ENCODE results near the gene ABAT. TPM values are rescaled to one million over a fixed set of nuclear protein-coding genes. Genes with fewer than 3 reads are reported as not detected.

ABAT gene
- total and polyA plus RNA-seq, 4 donors = 88.3 to 286 (median 191) TPM

DNA sequence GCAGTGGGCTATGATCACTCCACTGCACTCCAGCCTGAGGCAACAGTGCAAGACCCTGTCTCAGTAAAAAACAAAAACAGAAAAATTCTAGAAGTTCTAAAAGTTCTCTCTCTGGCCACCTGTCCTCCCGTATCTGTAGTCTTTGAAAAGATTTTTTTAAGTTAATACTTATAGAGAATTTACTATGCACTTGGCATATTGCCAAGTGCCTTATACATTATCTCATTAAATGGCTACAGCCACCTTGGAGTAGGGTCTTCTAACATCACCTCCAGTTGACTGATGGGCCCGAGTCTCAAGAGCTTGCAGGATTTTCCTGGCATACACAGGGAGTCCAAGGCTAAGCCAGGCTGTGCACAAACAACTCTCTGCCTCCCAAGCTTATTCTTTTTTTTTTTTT, 78.3 kb downstream of the ABAT start:
- peaks cover 58% of the 10 kb centered on the region for H3K36me3 ChIP-seq (ENCODE audit: control insufficient read depth, insufficient read depth, low read length)
- no peaks in the 10 kb centered on the region for H3K27me3 ChIP-seq (ENCODE audit: control insufficient read depth, insufficient read depth, low read length)
- no peak for DNase-seq (ENCODE audit: low read depth in 4 of 6, low spot score in 6 of 6)
- no peak overlapping the region for H3K4me3 ChIP-seq (ENCODE audit: low read depth, low read length)
- no CpG with 5 or more reads among the region's 2 CpGs for WGBS (ENCODE audit: insufficient coverage)
- no peaks in the 10 kb centered on the region for H3K9me3 ChIP-seq (ENCODE audit: control insufficient read depth, insufficient read depth, low read length)
- H3K27ac ChIP-seq (ENCODE audit: low read depth, low read length) = no peak overlapping the region
- H3K4me1 ChIP-seq (ENCODE audit: control insufficient read depth, insufficient read depth, low read length) = peaks cover 7% of the 10 kb centered on the region

GRCh38 chr16:8753416-8754054, 79.1 kb downstream of the ABAT start:
- Histone ChIP-seq H3K27ac (ENCODE audit: low read depth, low read length) (no peak overlapping the region), H3K36me3 (ENCODE audit: control insufficient read depth, insufficient read depth, low read length) (peaks cover 64% of the 10 kb centered on the region), H3K4me1 (ENCODE audit: control insufficient read depth, insufficient read depth, low read length) (peaks cover 7% of the 10 kb centered on the region), H3K27me3 (ENCODE audit: control insufficient read depth, insufficient read depth, low read length) (no peaks in the 10 kb centered on the region), H3K4me3 (ENCODE audit: low read depth, low read length) (no peak overlapping the region), H3K9me3 (ENCODE audit: control insufficient read depth, insufficient read depth, low read length) (no peaks in the 10 kb centered on the region)
- WGBS (ENCODE audit: insufficient coverage) = 62% methylated on average over 5 of the region's 9 CpGs
- DNase-seq (ENCODE audit: low read depth in 4 of 6, low spot score in 6 of 6) = peak in 2 of 6 donors; percentile 44 to 50

- Histone ChIP-seq H3K27me3 (ENCODE audit: control insufficient read depth, insufficient read depth, low read length) (no peaks in the 10 kb centered on the region), H3K36me3 (ENCODE audit: control insufficient read depth, insufficient read depth, low read length) (peaks cover 72% of the 10 kb centered on the region), H3K4me3 (ENCODE audit: low read depth, low read length) (no peak overlapping the region), H3K9me3 (ENCODE audit: control insufficient read depth, insufficient read depth, low read length) (no peaks in the 10 kb centered on the region), H3K27ac (ENCODE audit: low read depth, low read length) (no peak overlapping the region), H3K4me1 (ENCODE audit: control insufficient read depth, insufficient read depth, low read length) (peaks cover 7% of the 10 kb centered on the region)
- no peak for DNase-seq (ENCODE audit: low read depth in 4 of 6, low spot score in 6 of 6)
- WGBS (ENCODE audit: insufficient coverage) = 93% methylated on average over 4 of the region's 5 CpGs
These were observed 82.3 kb downstream of the ABAT start for GRCh38 chr16:8756755-8757154.

- no peaks in the 10 kb centered on the region for H3K27me3 ChIP-seq (ENCODE audit: control insufficient read depth, insufficient read depth, low read length)
- no peak for DNase-seq (ENCODE audit: low read depth in 4 of 6, low spot score in 6 of 6)
- H3K4me3 ChIP-seq (ENCODE audit: low read depth, low read length) = no peak overlapping the region
- no peak overlapping the region for H3K27ac ChIP-seq (ENCODE audit: low read depth, low read length)
- H3K36me3 ChIP-seq (ENCODE audit: control insufficient read depth, insufficient read depth, low read length) = peaks cover 72% of the 10 kb centered on the region
- H3K4me1 ChIP-seq (ENCODE audit: control insufficient read depth, insufficient read depth, low read length) = peaks cover 7% of the 10 kb centered on the region
- no peaks in the 10 kb centered on the region for H3K9me3 ChIP-seq (ENCODE audit: control insufficient read depth, insufficient read depth, low read length)
- 95% methylated on average over 6 of the region's 6 CpGs for WGBS (ENCODE audit: insufficient coverage)
These were observed 83.6 kb downstream of the ABAT start for GRCh38 chr16:8758022-8758421.

DNA sequence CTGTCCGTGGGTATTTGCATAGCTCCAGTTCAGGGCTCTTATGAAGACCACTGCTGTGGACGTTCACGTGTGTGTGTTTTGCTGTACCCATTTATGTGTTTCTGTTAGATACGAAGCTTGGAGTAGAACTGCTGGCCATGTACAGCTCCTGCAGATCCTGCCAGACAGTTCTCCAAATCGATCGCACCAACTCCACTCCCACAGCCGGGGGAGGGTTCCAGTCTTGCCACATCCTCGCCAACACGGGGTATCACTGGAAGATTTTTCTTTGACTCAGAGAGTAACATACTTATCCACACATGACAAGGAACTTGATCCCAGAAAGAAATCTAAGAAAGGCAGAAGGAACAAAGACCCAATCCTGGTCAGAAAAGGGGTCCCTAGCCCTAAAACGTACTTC, 85.6 kb downstream of the ABAT start:
- Histone ChIP-seq H3K27me3 (ENCODE audit: control insufficient read depth, insufficient read depth, low read length) (no peaks in the 10 kb centered on the region), H3K36me3 (ENCODE audit: control insufficient read depth, insufficient read depth, low read length) (peaks cover 76% of the 10 kb centered on the region), H3K9me3 (ENCODE audit: control insufficient read depth, insufficient read depth, low read length) (no peaks in the 10 kb centered on the region), H3K27ac (ENCODE audit: low read depth, low read length) (no peak overlapping the region), H3K4me3 (ENCODE audit: low read depth, low read length) (no peak overlapping the region), H3K4me1 (ENCODE audit: control insufficient read depth, insufficient read depth, low read length) (no peaks in the 10 kb centered on the region)
- no peak for DNase-seq (ENCODE audit: low read depth in 4 of 6, low spot score in 6 of 6)
- 98% methylated on average over 6 of the region's 10 CpGs for WGBS (ENCODE audit: insufficient coverage)

DNA sequence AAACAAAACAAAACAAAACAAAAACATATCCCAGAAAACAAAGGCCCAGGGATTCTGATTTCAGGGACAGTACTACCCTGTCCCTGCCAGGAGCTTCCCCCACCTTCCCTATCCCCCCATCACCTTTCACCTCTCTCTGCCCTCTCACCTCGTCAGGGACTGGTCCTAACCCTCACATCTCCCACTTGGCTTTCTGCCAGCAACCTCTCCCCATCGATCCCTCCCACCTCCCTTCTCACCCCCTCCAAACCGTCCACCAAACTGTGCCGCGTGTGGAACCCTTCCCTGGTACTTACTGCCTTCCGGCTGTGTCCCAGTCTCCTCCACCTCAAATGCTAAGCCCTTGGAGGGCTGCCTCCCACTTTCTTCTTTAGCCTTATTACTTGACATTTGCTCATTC, 86.7 kb downstream of the ABAT start:
- 80% methylated on average over 6 of the region's 6 CpGs for whole genome bisulfite sequencing (ENCODE audit: insufficient coverage)
- DNase-seq (ENCODE audit: low read depth in 4 of 6, low spot score in 6 of 6) = no peak
- no peak overlapping the region for H3K4me3 ChIP-seq (ENCODE audit: low read depth, low read length)
- no peaks in the 10 kb centered on the region for H3K27me3 ChIP-seq (ENCODE audit: control insufficient read depth, insufficient read depth, low read length)
- H3K4me1 ChIP-seq (ENCODE audit: control insufficient read depth, insufficient read depth, low read length) = no peaks in the 10 kb centered on the region
- H3K27ac ChIP-seq (ENCODE audit: low read depth, low read length) = no peak overlapping the region
- H3K9me3 ChIP-seq (ENCODE audit: control insufficient read depth, insufficient read depth, low read length) = no peaks in the 10 kb centered on the region
- peaks cover 76% of the 10 kb centered on the region for H3K36me3 ChIP-seq (ENCODE audit: control insufficient read depth, insufficient read depth, low read length)

- no peak for DNase-seq (ENCODE audit: low read depth in 4 of 6, low spot score in 6 of 6)
- no peak overlapping the region for H3K4me3 ChIP-seq (ENCODE audit: low read depth, low read length)
- 81% methylated on average over 4 of the region's 4 CpGs for WGBS (ENCODE audit: insufficient coverage)
- H3K27me3 ChIP-seq (ENCODE audit: control insufficient read depth, insufficient read depth, low read length) = no peaks in the 10 kb centered on the region
- peaks cover 81% of the 10 kb centered on the region for H3K36me3 ChIP-seq (ENCODE audit: control insufficient read depth, insufficient read depth, low read length)
- H3K27ac ChIP-seq (ENCODE audit: low read depth, low read length) = no peak overlapping the region
- no peaks in the 10 kb centered on the region for H3K9me3 ChIP-seq (ENCODE audit: control insufficient read depth, insufficient read depth, low read length)
- H3K4me1 ChIP-seq (ENCODE audit: control insufficient read depth, insufficient read depth, low read length) = no peaks in the 10 kb centered on the region
These were observed 87.8 kb downstream of the ABAT start for GRCh38 chr16:8762254-8762653.

- WGBS (ENCODE audit: insufficient coverage) = no CpG with 5 or more reads among the region's 3 CpGs
- Histone ChIP-seq H3K27me3 (ENCODE audit: control insufficient read depth, insufficient read depth, low read length) (no peaks in the 10 kb centered on the region), H3K27ac (ENCODE audit: low read depth, low read length) (no peak overlapping the region), H3K36me3 (ENCODE audit: control insufficient read depth, insufficient read depth, low read length) (peaks cover 84% of the 10 kb centered on the region), H3K4me3 (ENCODE audit: low read depth, low read length) (no peak overlapping the region), H3K4me1 (ENCODE audit: control insufficient read depth, insufficient read depth, low read length) (peaks cover 6% of the 10 kb centered on the region), H3K9me3 (ENCODE audit: control insufficient read depth, insufficient read depth, low read length) (no peaks in the 10 kb centered on the region)
- no peak for DNase-seq (ENCODE audit: low read depth in 4 of 6, low spot score in 6 of 6)
These were observed 88.7 kb downstream of the ABAT start for GRCh38 chr16:8763083-8763482.

DNA sequence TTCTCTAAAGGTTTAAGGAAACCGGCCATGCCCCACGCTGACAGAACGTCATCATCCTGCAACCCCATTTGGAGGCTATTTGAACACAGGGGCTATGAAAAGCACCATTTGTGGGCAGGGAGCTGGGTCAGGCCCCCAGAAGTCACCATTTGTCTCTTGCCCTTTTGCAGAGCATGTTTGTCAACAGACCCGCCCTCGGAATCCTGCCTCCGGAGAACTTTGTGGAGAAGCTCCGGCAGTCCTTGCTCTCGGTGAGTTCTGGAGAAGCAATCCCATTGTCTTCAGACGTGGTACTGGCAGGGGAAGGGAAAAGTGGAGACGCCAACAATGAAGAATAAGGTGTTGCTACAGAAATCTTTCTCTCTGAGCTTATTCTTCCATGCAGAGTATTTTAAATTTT, 89.5 kb downstream of the ABAT start:
- no peaks in the 10 kb centered on the region for H3K27me3 ChIP-seq (ENCODE audit: control insufficient read depth, insufficient read depth, low read length)
- peaks cover 83% of the 10 kb centered on the region for H3K36me3 ChIP-seq (ENCODE audit: control insufficient read depth, insufficient read depth, low read length)
- DNase-seq (ENCODE audit: low read depth in 4 of 6, low spot score in 6 of 6) = no peak
- peaks cover 8% of the 10 kb centered on the region for H3K4me1 ChIP-seq (ENCODE audit: control insufficient read depth, insufficient read depth, low read length)
- no peak overlapping the region for H3K27ac ChIP-seq (ENCODE audit: low read depth, low read length)
- H3K4me3 ChIP-seq (ENCODE audit: low read depth, low read length) = no peak overlapping the region
- H3K9me3 ChIP-seq (ENCODE audit: control insufficient read depth, insufficient read depth, low read length) = no peaks in the 10 kb centered on the region
- WGBS (ENCODE audit: insufficient coverage) = 57% methylated on average over 9 of the region's 10 CpGs

- Histone ChIP-seq H3K9me3 (ENCODE audit: control insufficient read depth, insufficient read depth, low read length) (no peaks in the 10 kb centered on the region), H3K27ac (ENCODE audit: low read depth, low read length) (no peak overlapping the region), H3K4me3 (ENCODE audit: low read depth, low read length) (no peak overlapping the region), H3K27me3 (ENCODE audit: control insufficient read depth, insufficient read depth, low read length) (no peaks in the 10 kb centered on the region), H3K4me1 (ENCODE audit: control insufficient read depth, insufficient read depth, low read length) (peaks cover 11% of the 10 kb centered on the region), H3K36me3 (ENCODE audit: control insufficient read depth, insufficient read depth, low read length) (peaks cover 86% of the 10 kb centered on the region)
- no peak for DNase-seq (ENCODE audit: low read depth in 4 of 6, low spot score in 6 of 6)
- 84% methylated on average over 11 of the region's 18 CpGs for WGBS (ENCODE audit: insufficient coverage)
These were observed 90.3 kb downstream of the ABAT start for GRCh38 chr16:8764525-8765250.

Measured in spinal cord (tissue), 10 donors.